ENCODE results near the gene DCD.
"Not testable (repeated sequence)": the region's sequence is repeated elsewhere in the genome, so short reads cannot be mapped to it uniquely, and the experiment has no call there.

The DCD gene, protein sequence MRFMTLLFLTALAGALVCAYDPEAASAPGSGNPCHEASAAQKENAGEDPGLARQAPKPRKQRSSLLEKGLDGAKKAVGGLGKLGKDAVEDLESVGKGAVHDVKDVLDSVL

DNA sequence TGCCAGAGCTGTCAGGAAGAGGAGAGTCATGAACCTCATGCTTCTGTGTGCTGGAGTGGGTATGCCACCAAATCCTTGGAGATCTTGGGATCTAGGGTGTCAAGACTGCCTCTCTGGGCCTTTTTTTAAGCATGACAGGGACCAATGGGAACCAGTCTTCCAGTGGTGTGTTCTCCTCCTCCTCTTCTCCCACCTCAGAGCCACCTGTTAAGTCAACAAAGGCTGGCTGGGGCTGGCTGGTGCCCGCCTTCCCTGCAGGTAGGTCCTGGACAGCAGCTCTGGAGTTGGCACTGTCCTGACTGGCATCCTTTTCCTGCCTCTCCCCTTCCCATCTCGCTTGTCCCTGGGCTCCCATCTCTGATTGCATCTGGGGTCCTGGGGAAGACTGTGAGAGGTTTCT is at the start of gene DCD:
TSS of gene DCD (minus strand) at position 101 of the 400 bp plus-strand sequence. CDS start at position 39, 62 bp downstream.
- in situ Hi-C loops (cut with MboI; ENCODE audit: low sequenced_read_pairs): no loop called here

DNA sequence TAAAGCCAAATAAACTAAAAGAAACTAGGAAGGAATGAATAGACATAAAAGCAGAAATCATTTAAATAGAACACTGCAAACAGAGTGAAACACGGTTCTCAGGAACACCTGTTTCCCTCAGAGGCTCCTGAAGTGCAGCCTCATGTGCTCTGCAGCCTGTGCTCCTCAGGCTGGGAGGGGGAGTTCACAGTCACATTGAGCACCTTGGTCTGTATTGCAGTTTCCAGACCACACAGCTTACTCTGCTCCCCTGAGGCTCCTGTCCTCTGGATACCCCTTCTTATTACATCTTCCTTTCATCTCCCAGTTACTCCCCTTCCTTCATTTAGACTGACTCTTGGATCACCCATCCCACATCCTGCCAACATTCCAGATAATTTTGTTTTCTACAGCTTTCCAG is 49.7 kb upstream of the DCD start:
- in situ Hi-C loops (cut with MboI; ENCODE audit: low sequenced_read_pairs): no loop called here

DNA sequence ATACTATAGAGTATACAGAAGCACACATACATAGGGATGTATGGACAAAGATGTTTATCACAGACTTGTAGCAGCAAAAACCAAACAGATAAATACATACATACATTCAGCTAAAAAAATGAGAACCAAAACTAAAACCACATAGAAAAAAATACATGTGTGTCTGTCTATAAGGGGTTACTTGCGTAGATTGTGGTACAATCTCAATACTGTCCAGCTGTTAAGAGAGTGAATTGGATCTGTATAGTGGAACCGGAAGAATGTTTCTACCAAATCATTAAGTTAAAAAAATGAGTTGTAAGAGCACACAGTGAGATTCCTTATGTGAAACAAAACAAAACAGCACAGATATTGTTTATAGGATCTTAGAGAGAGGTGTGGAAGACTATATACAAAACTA is 44.2 kb upstream of the DCD start:
- in situ Hi-C loops (cut with MboI; ENCODE audit: low sequenced_read_pairs): no loop called here

DNA sequence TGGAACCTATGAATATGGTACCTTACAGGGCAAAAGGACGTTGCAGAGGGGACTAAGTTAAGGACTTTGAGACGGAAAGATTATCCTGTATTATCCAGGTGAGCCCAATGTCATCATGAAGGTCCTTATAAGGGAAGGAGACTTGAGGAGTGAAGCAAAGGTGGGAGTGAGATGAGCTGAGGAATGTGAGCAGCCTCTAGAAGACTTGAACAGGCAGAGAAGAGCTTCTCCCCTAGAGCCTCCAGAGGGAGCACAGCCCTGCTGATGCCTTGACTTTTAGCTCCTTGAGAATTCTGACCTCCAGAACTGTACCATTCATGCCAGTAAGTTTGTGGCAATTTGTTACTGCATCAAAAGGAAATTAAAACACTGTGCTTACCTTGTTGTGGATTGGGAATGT is 41.8 kb upstream of the DCD start:
- in situ Hi-C loops (cut with MboI; ENCODE audit: low sequenced_read_pairs): no loop called here

DNA sequence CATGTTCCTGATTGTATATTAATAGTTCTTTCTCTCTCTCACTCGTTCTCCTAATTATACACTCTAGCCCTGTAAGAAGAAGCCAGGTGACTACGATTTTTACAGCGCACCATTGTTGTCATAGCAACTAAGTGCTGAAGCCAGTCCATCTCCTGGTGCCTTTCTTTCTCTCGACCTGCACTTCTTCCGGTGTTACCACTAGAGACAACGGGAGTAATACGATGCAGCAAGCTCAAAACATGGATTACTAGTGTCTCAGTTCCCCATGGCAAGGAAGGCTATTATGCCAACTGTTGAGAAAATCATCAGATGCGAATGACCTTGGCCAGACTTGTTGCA is 40.8 kb upstream of the DCD start:
- in situ Hi-C loops (cut with MboI; ENCODE audit: low sequenced_read_pairs): no loop called here

DNA sequence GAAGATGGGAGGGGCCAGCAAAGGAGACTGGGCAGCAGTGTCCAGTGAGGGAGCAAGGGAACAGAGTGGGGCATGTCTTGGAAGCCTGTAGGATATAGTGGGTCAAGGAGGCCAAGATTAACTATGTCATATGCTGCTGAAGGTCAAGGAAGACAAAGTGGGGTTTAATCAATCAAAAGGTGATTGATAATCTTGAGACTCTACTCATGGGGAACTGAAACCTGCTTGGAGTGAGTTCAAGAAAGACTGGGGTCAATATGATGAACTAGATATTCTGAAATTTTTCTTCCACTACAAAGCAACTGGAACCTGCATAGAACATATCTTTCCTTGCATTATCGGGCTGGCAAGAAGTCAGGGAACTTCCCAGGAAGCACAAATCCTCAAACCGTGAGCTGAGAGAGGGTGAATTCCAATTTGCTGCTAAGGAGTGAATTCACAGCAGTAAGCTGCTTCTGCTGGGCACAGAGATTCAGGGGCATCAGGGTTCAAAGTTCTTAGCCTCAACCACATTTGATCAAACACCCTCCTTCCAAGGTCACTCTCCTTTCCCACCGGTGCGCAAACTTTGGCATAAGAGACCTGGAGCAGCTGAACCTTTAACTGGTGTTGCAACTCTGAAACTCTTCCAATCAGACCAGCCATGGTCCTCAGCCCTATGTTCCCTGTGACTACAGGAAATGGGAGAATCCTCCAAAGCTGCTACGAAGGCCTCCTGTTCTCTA is 40.3 kb upstream of the DCD start:
- in situ Hi-C loops (cut with MboI; ENCODE audit: low sequenced_read_pairs): no loop called here

DNA sequence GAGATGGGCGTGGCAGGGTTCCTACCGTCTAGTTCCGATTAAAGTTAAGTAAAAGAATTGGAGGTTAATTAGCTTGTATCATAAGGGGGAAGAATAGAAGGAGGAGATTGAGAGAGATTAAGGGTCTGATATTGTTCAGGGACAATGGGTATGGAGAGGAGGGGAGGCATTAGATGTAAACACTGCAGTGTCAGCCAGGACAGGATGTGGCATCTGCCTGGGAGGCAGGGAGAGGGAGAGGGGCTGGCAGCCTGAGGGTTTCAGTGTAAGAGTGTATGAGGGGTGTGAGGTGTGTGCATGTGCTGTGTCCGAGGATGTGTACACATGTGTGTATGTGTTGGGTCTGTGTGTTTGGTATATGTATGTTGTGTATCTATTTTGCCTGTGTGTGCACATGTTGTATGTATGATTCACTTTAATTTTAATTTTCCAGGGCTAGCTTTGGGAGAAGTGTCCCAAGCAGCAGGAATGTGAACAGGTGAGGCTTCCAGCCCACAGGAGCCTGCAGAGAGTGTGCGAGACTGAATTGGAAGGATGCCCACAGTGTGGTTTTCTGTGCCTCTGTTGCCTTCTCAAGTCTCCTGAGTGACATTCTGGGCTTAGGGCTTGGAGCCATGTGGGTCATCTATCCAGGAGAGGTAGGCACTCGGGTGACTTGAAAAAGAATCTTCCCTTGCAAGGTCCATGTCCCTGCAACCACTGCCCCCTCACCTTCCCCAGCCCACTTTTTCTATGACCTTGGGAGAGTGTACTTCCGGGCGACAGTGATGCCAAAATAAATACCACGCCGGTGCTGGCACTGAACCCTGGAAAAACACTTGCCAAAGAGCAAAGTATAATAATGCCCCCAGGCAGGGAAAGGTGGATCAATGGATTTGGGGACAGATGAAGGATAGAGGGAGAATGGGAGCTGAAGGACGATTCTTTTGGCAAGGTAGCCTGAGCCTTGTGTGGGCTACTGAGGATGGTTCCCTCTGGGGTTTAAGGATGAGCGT is 36.8 kb upstream of the DCD start:
- in situ Hi-C loops (cut with MboI; ENCODE audit: low sequenced_read_pairs): no loop called here

DNA sequence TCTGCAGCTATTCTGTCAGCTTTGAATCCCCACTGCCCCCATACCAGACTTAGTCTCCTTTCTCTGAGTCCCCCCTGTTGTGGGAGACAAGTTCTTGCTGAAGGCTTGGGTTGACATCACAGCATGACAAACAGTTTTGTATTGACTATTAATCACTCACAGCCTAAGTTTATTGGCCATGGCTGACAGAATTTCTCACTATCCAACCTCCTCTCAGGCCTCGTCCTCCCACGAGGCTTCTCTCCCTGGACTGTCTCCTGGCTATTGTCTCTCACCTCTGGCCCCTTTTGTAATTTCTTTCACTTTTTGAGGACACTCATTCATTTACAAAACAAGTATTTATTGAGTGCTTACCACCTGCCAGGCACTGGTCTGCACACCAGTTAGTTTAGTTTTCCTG is 35.2 kb upstream of the DCD start:
- in situ Hi-C loops (cut with MboI; ENCODE audit: low sequenced_read_pairs): no loop called here

DNA sequence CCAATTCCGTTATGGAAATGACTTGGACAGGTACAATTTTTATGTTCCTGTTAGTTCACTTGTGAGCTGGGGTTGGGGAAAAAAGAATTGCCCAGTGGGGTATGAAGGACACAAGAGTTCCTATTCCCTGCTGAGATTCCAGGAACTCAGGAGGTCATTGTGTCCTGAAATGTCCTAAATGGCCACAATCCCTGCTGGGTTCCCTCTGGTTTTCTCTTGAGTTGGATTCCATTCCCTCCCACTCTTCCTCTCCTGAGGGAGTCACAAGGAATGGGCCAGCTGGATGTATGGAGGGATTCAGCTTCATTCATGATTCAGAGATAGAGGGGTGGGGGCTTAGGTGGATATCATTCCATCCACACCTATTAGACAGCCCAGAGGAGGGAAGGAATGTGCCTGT is 34.5 kb upstream of the DCD start:
- in situ Hi-C loops (cut with MboI; ENCODE audit: low sequenced_read_pairs): no loop called here

DNA sequence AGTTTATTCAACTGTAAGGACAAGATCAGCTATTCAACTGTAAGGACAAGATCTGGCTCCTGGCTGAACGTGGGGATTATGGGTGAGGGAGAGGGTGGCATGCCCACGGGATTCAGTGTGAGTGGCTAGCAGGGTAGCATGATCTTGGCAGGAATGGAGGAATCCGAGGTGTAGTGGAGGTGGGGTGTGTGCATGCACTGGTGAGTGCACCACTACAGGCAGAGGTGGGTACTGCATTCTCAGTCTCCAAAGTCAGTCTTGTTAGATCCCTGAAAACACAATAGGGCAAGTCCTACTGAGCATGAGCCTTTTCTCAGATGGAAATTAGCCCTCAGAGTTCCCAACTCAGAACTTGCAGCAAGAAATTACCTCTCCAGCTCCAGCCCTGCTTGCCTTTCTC is 32.2 kb upstream of the DCD start:
- in situ Hi-C loops (cut with MboI; ENCODE audit: low sequenced_read_pairs): no loop called here

DNA sequence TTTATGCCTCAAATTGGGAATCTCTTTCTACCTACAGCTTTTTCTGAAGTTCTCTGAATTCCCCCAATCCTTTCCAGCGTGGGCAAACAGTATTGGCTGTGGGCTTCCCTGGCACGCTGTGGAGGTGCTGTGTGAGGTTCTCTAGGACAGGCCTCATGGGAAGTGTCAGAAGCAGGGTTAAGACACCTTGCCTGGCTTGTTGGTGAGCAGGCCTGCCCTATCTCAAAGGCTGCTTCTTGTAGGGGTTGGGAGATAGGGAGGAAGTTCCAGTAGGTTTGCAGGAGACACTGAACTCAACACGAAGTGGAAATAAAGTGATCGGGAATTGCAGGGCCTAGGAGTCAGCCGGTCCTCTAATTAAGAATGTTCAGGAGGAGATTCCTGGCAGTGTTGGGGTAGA is 30.0 kb upstream of the DCD start:
- in situ Hi-C loops (cut with MboI; ENCODE audit: low sequenced_read_pairs): no loop called here

DNA sequence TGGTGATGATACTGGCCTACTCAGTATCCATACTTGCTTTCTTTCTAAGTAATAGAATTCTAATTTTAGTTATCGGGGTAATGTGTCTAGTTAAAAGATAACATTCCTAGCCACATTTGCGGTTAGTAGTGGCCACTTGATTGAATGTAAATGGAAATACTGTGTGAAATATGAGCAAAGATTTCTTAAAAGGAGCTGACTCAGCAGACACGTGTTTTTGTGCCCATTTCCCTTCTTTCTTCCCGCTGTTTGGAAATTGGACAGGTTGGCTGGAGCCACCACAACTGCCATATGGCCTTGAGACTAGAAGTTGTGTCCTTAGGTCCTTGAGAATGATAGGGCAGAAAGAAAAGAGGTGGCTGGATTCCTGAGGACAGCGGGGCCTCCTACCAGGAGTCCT is 19.8 kb upstream of the DCD start:
- in situ Hi-C loops (cut with MboI; ENCODE audit: low sequenced_read_pairs): no loop called here

DNA sequence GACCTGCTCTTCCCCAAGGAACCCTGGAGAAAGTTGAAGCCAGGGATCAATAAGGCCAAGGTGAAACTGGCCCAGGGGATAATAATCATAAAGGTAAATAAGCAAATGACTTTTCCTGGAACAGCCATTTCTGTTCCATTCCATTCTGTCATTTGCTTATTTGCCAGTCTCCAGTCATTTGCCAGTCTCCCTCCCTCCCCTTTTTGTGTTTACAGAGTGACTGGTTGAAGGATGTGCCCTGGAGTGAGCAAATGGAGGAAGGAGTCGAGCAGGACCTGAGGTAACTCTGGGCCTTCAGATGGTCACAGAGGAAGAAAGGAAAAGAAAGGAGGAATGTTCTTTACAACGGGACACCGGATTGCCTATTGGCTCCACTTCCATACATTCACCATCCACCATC is 17.8 kb upstream of the DCD start:
- in situ Hi-C loops (cut with MboI; ENCODE audit: low sequenced_read_pairs): no loop called here

DNA sequence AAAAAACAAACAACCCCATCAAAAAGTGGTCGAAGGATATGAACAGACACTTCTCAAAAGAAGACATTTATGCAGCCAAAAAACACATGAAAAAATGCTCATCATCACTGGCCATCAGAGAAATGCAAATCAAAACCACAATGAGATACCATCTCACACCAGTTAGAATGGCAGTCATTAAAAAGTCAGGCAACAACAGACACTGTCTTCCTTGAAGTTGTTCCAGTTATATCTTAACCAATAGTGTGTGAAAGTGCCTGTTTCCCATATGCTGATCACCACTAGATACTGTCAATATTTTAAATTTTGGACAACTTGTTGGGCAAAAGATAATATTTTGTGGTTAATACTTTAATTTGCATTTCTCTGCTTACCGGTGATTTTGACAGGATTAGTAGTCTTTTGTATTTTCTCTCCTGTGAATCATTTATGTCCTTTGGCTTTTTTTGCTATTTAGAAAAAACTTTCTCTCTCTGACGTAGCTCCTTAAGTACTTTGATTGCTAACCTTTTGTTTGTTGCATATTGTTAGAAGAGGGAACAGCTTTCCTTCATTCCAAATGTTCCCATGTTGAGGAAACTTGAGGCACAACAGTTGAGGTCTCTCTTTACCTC is 17.0 kb upstream of the DCD start:
- in situ Hi-C loops (cut with MboI; ENCODE audit: low sequenced_read_pairs): not testable (repeated sequence)

DNA sequence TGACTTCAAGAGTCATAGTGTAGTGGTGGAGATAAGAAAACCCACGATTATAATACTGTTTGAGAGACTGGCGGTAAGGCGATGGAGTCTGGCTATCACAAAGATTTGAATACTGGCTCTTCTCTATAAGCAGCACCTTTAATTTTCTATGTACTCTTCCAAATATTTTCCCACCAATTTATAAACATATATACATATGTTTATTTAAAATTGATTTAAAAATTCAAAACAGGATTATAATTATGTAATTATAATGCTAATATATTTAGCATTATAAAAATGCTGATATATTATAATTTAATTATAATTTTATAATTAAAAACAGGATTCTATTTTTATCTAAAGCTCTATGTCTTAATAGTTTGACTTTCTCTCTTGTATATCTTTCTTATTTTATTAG is 15.4 kb upstream of the DCD start:
- in situ Hi-C loops (cut with MboI; ENCODE audit: low sequenced_read_pairs): no loop called here

DNA sequence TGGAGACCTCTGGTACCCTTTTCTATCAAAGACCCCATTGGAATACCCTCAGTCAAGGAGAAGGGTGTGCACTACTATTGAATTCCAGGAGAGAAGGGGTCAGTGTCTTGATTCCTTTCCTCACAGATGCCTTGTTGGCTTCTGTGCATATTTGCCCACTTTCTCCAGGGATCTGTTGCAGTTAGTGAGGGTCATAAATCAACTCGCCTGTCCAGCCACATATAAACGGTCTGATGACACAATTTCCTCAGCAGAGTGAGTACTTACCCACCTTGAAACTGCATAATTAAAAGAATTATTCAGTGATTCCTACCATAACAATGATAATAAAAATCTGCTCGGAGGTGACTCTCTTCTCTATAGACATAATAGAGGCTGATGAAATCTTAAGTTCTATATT is 13.9 kb upstream of the DCD start:
- in situ Hi-C loops (cut with MboI; ENCODE audit: low sequenced_read_pairs): no loop called here

DNA sequence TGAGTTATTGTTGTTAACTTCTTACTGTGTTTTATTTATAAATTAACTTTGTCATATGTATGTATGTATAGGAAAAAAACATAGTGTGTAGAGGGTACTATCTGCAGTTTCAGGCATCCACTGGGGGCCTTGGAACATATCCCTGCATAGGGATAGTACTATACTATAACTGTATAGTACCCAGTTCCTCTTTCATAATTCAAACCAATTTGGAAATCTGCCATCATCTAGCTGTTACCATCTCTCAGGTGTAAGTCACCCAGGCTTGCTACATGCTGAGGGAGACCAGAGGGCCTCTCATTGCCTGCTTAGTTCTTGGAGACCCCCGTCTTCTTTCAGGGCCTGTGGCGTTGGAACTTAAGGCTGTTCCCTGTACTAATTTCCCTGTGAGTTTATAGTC is 12.9 kb upstream of the DCD start:
- in situ Hi-C loops (cut with MboI; ENCODE audit: low sequenced_read_pairs): no loop called here

DNA sequence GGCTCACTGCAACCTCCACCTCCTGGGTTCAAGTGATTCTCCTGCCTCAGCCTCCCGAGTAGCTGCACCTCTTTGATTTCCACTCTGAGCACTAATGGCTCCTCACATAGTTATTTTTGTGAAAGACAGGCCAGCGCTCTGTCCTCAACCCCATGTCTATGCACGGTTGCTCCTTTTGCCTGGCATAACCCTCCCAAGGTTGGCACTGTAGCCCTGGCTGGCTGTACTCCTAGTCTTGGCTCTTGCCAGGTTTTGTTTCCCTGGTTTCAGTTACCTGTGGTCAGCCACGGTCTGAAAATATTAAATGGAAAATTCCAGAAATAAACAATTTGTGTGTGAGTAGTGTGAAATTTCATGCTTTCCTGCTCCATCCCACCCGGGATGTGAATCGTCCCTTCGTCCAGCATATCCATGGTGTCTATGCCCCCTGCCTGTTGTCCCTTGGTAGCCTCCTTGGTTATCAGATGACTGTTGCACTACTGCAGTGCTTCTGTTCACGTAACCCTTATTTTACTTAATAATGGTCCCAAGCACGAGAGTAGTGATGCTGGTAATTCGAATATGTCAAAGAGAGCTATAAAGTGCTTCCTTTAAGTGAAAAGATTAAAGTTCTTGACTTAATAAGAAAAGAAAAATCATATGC is 12.3 kb upstream of the DCD start:
- in situ Hi-C loops (cut with MboI; ENCODE audit: low sequenced_read_pairs): no loop called here

DNA sequence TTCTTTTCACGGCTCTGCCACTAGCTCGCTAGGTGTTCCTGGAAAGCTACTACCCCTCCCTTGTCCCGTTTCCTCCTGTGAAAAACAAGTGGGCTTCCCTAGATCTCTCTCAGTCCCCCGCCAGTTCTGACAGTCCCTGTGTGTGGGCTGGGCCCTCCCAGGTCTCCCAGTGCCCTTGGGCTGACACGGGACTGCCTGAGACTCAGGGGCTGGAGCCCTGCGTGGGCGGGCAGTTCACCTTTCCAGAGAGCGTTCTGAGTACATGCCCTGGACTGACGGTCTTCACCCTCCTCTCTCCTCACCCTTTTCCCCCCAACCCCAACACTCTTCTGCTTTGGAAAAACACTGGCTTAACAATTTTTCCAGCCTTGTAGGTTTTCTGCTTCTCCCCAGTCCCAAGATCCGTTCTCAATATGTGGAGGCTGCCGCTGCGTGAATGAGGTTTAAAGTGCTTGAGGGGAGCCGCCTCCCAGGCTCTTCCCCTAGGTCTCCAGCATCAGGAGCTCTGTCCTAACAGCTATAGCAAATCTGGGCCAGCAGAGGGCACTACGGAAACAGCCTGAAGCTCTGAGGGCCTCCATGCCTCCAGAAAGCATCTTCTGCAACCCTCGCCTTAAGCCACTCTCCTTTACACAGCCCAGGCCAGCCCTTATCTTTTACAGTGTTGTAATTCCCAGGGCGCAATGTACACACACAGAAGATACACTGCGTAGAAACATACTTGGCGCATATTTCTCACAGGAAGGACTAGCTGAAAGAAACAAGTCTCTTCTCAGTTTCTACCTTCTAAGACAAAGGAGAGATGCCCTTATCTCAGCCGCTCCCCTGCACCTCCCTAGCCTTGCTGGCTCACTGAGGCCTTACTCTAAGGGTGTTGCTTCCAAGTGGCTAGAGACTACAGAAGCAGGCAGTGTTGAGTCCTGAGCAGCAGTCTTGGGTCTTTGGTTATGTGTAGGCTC is 10.4 kb upstream of the DCD start:
- in situ Hi-C loops (cut with MboI; ENCODE audit: low sequenced_read_pairs): no loop called here

DNA sequence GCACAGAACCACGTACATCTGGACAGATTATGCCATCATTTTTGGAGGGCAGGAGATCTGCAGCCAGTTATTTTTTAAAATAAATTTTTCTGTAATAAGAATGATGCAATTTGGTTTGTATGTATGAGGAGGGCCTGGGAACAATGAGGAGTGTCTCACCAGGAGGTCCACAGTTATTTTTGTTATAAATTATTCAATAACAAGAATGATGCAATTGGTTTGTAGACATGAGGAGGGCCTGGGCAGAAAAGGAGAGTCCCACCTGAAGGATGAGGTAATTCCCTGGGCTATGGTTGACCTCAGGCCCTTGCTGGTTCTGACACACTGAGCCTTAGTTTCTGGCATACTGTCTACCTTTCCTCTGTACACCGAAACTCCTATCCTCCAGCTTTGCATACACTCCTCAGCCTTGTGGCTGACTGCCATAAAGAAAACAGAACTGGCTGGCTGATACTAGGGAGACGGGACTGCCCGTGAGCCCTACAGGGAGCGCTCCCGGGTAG is 9.0 kb upstream of the DCD start:
- in situ Hi-C loops (cut with MboI; ENCODE audit: low sequenced_read_pairs): no loop called here

Measured in HL-60/S4 (cell line).